Measurements from ENCODE around the gene TBC1D9. TPM values are rescaled to one million over a fixed set of nuclear protein-coding genes. Genes with fewer than 3 reads are reported as not detected.

The TBC1D9 gene
- total RNA-seq, 6 experiments from 2014 or later = 6.6 to 17.9 (median 9.4) TPM

DNA sequence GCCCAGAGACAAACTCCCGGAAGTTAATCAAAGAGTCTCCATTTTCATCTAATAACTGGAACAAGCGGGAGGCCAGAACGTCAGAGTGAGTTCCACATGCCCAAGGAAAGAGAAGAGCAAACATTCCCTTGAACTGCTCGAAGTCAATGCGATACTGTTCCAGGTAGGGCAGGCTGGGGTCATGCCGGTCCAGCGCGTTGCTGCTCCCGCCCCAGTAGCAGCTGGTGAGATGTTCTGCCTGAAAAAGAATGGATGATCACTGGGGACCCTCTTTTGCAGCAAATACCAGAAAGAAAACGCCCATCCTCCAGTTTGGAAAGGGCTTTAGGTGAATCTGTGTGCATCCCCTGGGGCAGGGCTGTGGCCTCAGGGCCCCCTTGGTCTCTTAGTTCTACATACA, 122.2 kb downstream of the TBC1D9 start:
- Histone ChIP-seq H3K27me3 (no peaks in the 10 kb centered on the region), H3K9me3 (no peaks in the 10 kb centered on the region), H3K4me3 (no peak overlapping the region), H3K36me3 (peaks cover 0 to 12% (median 3%) of the 10 kb centered on the region in 4 donors), H3K27ac (no peak overlapping the region), H3K4me1 (peaks cover 0 to 19% (median 2%) of the 10 kb centered on the region in 4 donors)
- 71% methylated on average over 4 of the region's 10 CpGs for WGBS (ENCODE audit: insufficient coverage, low coverage, low lambda C conversion rate, missing lambda C conversion rate)
- TF ChIP-seq, protein P1, sequence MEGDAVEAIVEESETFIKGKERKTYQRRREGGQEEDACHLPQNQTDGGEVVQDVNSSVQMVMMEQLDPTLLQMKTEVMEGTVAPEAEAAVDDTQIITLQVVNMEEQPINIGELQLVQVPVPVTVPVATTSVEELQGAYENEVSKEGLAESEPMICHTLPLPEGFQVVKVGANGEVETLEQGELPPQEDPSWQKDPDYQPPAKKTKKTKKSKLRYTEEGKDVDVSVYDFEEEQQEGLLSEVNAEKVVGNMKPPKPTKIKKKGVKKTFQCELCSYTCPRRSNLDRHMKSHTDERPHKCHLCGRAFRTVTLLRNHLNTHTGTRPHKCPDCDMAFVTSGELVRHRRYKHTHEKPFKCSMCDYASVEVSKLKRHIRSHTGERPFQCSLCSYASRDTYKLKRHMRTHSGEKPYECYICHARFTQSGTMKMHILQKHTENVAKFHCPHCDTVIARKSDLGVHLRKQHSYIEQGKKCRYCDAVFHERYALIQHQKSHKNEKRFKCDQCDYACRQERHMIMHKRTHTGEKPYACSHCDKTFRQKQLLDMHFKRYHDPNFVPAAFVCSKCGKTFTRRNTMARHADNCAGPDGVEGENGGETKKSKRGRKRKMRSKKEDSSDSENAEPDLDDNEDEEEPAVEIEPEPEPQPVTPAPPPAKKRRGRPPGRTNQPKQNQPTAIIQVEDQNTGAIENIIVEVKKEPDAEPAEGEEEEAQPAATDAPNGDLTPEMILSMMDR (IDR thresholded peaks at IDR 0.05) = no peak
- TF ChIP-seq POLR2A (IDR thresholded peaks at IDR 0.05) = no peak
- intact Hi-C loops (cut with DNase I) = no loop called here
- ATAC-seq (no peak), DNase-seq (no peak)

DNA sequence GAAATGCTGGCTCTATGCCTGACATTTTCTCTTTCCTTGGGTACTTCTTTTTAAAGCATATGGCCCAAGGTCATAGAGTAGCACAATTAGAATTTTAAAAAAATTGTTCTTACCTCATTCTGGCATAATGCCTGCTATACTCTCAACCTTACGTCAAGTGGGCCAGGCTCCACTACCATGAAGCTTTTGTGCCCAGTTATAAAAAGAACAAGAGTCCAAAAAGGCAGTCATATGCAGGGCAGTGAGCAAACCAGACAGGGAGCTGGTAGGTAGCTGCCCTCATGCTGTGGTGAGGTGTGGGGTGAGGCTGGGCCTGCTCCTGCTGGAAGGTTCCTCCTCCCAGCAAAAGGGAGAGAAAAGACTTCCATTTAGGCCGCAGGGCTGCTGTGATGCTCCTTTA, 123.1 kb downstream of the TBC1D9 start:
- WGBS (ENCODE audit: insufficient coverage, low coverage, low lambda C conversion rate, missing lambda C conversion rate) = 94% methylated on average over 2 of the region's 2 CpGs
- no peak for ATAC-seq

DNA sequence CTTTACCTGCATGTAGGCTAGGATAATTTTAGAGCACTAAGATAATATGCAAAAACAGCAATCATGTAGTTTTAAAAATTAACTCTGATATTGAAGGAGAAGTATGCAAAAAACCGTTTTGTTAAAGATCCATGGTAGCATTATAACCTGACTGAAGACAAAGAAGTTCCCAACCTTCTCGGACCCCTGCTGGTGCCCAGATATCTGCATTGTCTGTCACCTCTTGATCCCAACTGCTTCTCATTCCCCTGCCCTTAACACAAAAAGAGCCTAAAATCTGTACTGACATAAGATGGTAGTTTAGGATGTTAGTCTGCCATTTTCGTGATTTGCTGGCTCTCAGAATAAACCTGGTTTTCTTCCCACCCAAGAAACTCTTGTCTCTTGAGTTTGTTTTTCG, 125.9 kb downstream of the TBC1D9 start:
- no peak overlapping the region for H3K27ac ChIP-seq
- no peaks in the 10 kb centered on the region for H3K9me3 ChIP-seq
- H3K4me1 ChIP-seq = no peaks in the 10 kb centered on the region
- no peak overlapping the region for H3K4me3 ChIP-seq
- no peak for TF ChIP-seq POLR2A (IDR thresholded peaks at IDR 0.05)
- TF ChIP-seq, protein P1 (IDR thresholded peaks at IDR 0.05) = no peak
- peaks cover 0 to 41% (median 14%) of the 10 kb centered on the region in 4 donors for H3K36me3 ChIP-seq
- WGBS (ENCODE audit: insufficient coverage, low coverage, low lambda C conversion rate, missing lambda C conversion rate) = 81% methylated on average over 4 of the region's 4 CpGs
- DNase-seq (no peak), ATAC-seq (no peak)
- H3K27me3 ChIP-seq = no peaks in the 10 kb centered on the region
- intact Hi-C loops (cut with DNase I) = no loop called here

More for the DNA sequence above, 123.1 kb downstream of the TBC1D9 start:
- no peak for TF ChIP-seq POLR2A (IDR thresholded peaks at IDR 0.05)
- TF ChIP-seq, protein P1 (IDR thresholded peaks at IDR 0.05) = no peak
- no peaks in the 10 kb centered on the region for H3K9me3 ChIP-seq
- DNase-seq = no peak
- H3K36me3 ChIP-seq = peaks cover 0 to 15% (median 4%) of the 10 kb centered on the region in 4 donors
- H3K4me3 ChIP-seq = no peak overlapping the region
- peaks cover 0 to 19% (median 2%) of the 10 kb centered on the region in 4 donors for H3K4me1 ChIP-seq
- no peak overlapping the region for H3K27ac ChIP-seq
- no peaks in the 10 kb centered on the region for H3K27me3 ChIP-seq
- intact Hi-C loops (cut with DNase I) = no loop called here

DNA sequence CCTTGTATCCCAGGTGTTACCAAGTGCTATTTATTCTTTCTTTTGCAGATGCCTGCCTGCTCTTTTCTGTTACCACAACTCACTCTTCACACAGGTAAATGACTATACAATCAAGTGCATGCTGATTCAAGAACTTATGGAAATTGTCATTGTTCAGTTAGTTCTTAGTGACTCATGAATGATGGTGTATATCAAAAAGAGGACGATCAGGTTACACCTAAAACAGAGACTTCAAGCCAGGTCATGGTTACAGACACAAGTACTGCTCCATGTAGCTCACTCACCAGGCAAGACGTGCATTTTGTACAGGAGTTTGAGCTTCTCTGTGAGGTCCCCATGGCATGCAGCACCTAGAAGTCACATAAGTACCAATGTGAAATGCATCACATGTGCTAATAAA, 128.2 kb downstream of the TBC1D9 start:
- intact Hi-C loops (cut with DNase I) = no loop called here
- Histone ChIP-seq H3K27me3 (no peaks in the 10 kb centered on the region), H3K4me3 (no peak overlapping the region), H3K4me1 (no peaks in the 10 kb centered on the region), H3K9me3 (no peaks in the 10 kb centered on the region), H3K36me3 (peaks cover 4 to 54% (median 15%) of the 10 kb centered on the region in 4 donors), H3K27ac (no peak overlapping the region)
- no peak for TF ChIP-seq POLR2A (IDR thresholded peaks at IDR 0.05)
- TF ChIP-seq, protein P1 (IDR thresholded peaks at IDR 0.05) = no peak
- 88% methylated on average over 2 of the region's 2 CpGs for WGBS (ENCODE audit: insufficient coverage, low coverage, low lambda C conversion rate, missing lambda C conversion rate)
- DNase-seq (no peak), ATAC-seq (no peak)

All from right lobe of liver (tissue), 6 donors.